B cell (primary cell): Measurements from ENCODE around the gene TXNRD3.

Experiments used
- EZH2 ChIP-seq: IDR thresholded peaks from 2 replicates; pipeline ENCODE4 v1.6.1; 2012; ENCODE audit warnings: borderline replicate concordance, low read depth, mild to moderate bottlenecking, moderate library complexity, low read length; ENCODE audit not compliant: insufficient read depth, poor library complexity, severe bottlenecking
- TF ChIP-seq, protein P1 (sequence below): fragments of 200-600 bp; IDR thresholded peaks from one replicate; pipeline ENCODE4 v1.8.0; 2022; ENCODE audit warnings: antibody characterized with exemption, mild to moderate bottlenecking

DNA sequence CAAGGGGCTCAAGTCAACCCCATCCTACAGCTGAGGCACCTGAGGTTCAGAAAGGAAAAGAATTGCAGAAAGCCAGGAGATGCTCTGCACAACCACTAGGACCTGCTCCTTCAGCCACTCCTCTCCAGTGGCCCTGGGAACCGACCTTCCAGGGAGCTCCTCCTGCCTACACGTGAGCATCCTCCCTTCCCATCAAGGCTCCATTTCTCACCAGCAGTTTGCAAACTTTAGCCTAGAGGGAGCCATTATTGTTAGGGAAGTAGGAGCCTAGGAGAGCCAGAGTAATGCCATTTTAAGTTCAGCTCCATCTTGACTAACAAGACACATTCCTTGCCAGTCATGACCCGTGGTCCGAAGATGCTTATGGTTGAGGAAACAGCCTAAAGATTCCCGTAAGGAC is 37.9 kb upstream of the TXNRD3 start:
- TF ChIP-seq, protein P1, sequence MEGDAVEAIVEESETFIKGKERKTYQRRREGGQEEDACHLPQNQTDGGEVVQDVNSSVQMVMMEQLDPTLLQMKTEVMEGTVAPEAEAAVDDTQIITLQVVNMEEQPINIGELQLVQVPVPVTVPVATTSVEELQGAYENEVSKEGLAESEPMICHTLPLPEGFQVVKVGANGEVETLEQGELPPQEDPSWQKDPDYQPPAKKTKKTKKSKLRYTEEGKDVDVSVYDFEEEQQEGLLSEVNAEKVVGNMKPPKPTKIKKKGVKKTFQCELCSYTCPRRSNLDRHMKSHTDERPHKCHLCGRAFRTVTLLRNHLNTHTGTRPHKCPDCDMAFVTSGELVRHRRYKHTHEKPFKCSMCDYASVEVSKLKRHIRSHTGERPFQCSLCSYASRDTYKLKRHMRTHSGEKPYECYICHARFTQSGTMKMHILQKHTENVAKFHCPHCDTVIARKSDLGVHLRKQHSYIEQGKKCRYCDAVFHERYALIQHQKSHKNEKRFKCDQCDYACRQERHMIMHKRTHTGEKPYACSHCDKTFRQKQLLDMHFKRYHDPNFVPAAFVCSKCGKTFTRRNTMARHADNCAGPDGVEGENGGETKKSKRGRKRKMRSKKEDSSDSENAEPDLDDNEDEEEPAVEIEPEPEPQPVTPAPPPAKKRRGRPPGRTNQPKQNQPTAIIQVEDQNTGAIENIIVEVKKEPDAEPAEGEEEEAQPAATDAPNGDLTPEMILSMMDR = no peak
- TF ChIP-seq EZH2 = no peak
